Activated naive CD8-positive, alpha-beta T cell (primary cell): ENCODE results near the gene RASSF3.

Experiments
- H3K27ac Mint-ChIP-seq: one replicate; pipeline ENCODE4 v1.8.0; 2021; ENCODE audit warnings: mixed read lengths
- H3K27me3 Mint-ChIP-seq: one replicate; pipeline ENCODE4 v1.8.0; 2021; ENCODE audit warnings: mixed read lengths
- H3K36me3 Mint-ChIP-seq: one replicate; pipeline ENCODE4 v1.8.0; 2021; ENCODE audit warnings: mixed read lengths
- H3K4me1 Mint-ChIP-seq: one replicate; pipeline ENCODE4 v1.8.0; 2021; ENCODE audit warnings: low read depth, mixed read lengths
- H3K4me3 Mint-ChIP-seq: one replicate; pipeline ENCODE4 v1.8.0; 2021; ENCODE audit warnings: mild to moderate bottlenecking, mixed read lengths
- H3K9me3 Mint-ChIP-seq: one replicate; pipeline ENCODE4 v1.8.0; 2021; ENCODE audit warnings: low read depth, mixed read lengths

Gene RASSF3

DNA sequence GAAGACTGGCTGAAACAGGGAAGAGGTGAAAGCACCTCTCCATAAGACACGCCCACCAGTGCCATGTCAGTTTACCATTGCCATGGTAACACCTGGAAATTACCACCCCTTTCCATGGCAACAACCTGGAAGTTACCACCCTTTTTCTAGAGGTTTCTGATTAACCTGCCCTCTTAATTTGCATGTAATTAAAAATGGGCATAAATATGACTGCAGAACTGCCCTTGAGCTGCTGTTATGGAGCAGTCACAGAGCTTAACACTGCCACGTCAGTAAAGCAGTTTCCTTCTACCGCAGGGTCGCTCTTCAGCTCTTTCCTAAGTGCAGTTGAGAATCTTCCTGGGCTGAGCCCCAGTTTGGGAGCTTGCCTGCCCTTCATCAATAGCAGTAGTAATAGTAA is 55.2 kb downstream of the RASSF3 start:
- Mint-ChIP-seq H3K27me3 (no peaks in the 10 kb centered on the region), H3K4me1 (peaks cover 85% of the 10 kb centered on the region), H3K4me3 (peak overlapping the region; percentile 79)

DNA sequence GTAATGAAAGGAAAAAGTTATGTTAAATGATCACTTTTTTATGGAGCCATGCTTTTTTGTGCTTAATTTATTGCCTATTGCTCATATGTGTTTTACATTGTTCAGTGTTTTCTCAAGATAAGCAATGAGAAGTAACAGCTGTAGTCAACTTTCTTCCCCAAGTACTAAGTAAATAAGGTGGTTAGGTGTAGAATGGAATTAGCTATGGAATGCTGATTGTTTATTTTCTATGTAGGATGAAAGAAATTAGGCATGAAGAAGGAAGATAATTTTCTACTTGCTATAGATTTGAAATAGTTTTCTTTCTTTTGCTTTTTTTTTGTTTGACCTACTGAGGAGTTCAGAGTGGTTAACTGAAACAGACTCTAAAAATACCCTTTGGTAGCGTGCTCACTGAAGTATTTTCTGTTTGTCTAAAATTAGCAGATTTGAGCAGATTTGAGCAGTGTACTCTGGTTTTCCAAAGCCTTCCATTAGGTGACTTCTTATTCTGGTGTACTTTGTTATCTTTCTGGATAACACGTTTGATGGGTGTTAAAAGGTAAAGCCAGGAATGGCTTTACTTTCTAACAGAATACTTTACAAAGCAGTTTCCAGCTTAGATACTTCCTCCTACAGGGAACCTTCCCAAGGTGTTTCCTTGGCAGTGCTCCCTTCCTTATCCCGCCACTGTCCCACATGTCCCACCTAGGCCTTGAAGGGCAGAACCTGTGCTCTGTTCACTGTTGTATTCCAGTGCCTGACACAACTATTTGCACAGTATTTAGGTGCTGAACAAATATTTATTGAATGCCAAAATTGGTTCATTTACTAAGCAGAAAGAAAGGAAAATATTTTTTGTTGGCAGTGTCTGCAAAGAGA is 56.0 kb downstream of the RASSF3 start:
- H3K27ac Mint-ChIP-seq, result peak overlapping the region; percentile 91
- H3K9me3 Mint-ChIP-seq, result no peaks in the 10 kb centered on the region
- no peaks in the 10 kb centered on the region for H3K27me3 Mint-ChIP-seq
- peaks cover 2% of the 10 kb centered on the region for H3K36me3 Mint-ChIP-seq
- H3K4me1 Mint-ChIP-seq, result peaks cover 86% of the 10 kb centered on the region
- H3K4me3 Mint-ChIP-seq, result peak overlapping the region; percentile 79

More for the DNA sequence above, 55.2 kb downstream of the RASSF3 start:
- H3K27ac Mint-ChIP-seq, result peak overlapping the region; percentile 91
- no peaks in the 10 kb centered on the region for H3K9me3 Mint-ChIP-seq
- H3K36me3 Mint-ChIP-seq, result peaks cover 2% of the 10 kb centered on the region

DNA sequence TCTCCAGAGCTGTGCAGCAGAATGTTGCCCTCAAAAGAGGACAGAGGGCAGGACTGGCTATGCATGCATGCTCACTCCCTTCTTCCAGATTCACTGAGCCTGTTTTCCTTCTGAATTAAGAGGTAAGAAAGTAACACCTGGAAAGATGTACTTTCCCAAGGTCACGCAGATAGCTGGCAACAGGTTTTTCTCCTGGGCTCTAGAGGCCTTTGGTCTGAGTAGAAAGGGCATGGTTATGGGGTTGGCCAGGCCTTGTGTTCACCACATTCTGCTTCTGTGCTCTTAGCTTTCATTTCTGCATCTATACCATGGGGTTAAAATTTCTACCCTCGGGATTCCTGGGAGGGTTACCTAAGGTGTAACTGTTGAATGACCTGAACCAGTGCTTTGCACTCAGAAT is 57.5 kb downstream of the RASSF3 start:
- Mint-ChIP-seq H3K36me3 (peaks cover 2% of the 10 kb centered on the region), H3K4me1 (peaks cover 88% of the 10 kb centered on the region), H3K4me3 (peak overlapping the region; percentile 84), H3K27me3 (no peaks in the 10 kb centered on the region), H3K27ac (peak overlapping the region; percentile 91), H3K9me3 (no peaks in the 10 kb centered on the region)

DNA sequence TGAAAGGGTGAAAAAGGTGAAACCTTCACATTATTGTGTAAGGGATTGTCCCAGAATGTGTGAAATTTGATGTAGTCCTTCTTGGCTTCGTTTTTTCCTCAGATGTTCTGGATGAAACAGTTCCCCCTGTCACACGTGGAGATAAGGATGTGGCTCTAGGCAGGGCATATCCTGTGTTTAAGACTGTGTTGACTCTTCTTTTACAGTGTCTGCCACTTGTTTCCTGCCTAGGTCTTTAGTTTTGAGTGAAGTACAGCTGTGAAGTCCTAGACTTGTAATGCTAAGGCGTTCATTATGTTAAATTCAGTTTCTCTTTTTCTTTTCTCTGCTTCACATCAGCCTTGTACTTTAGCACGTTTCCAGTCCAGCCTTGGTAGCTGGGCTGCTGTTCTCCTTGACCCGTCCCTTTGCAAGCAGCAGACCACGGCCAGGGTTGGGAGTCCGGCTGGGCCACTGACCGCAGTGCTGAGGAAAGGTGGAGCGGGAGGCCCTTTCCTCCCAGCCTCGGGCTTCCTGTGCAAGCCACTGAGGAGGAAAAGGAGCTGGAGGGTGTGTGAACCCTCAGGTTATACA is 59.1 kb downstream of the RASSF3 start:
- H3K4me1 Mint-ChIP-seq, result peaks cover 93% of the 10 kb centered on the region
- no peaks in the 10 kb centered on the region for H3K27me3 Mint-ChIP-seq
- peak overlapping the region; percentile 84 for H3K4me3 Mint-ChIP-seq
- no peaks in the 10 kb centered on the region for H3K36me3 Mint-ChIP-seq
- H3K27ac Mint-ChIP-seq, result peak overlapping the region; percentile 91
- H3K9me3 Mint-ChIP-seq, result no peaks in the 10 kb centered on the region

DNA sequence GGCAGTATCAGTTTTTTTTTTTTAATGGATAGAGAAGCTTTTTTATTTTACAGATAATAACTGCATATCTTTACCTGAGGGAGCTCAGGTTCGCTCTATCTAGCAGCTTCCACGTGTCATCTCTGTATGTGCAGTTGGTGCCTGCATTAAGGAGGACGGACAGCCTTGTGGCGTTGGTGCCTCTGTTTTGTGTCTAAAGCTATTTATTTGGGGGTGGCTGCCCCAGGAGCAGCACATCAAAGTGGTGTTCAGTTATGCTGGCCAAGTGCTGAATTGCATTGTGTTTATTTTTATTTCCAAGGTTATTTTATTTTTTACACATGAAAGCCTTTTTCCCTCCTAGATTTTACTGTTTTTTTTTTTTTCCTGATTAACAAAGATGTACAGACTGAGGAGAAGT is 59.7 kb downstream of the RASSF3 start:
- peaks cover 92% of the 10 kb centered on the region for H3K4me1 Mint-ChIP-seq
- no peaks in the 10 kb centered on the region for H3K9me3 Mint-ChIP-seq
- peak overlapping the region; percentile 91 for H3K27ac Mint-ChIP-seq
- peak overlapping the region; percentile 84 for H3K4me3 Mint-ChIP-seq
- H3K27me3 Mint-ChIP-seq, result no peaks in the 10 kb centered on the region
- H3K36me3 Mint-ChIP-seq, result no peaks in the 10 kb centered on the region

DNA sequence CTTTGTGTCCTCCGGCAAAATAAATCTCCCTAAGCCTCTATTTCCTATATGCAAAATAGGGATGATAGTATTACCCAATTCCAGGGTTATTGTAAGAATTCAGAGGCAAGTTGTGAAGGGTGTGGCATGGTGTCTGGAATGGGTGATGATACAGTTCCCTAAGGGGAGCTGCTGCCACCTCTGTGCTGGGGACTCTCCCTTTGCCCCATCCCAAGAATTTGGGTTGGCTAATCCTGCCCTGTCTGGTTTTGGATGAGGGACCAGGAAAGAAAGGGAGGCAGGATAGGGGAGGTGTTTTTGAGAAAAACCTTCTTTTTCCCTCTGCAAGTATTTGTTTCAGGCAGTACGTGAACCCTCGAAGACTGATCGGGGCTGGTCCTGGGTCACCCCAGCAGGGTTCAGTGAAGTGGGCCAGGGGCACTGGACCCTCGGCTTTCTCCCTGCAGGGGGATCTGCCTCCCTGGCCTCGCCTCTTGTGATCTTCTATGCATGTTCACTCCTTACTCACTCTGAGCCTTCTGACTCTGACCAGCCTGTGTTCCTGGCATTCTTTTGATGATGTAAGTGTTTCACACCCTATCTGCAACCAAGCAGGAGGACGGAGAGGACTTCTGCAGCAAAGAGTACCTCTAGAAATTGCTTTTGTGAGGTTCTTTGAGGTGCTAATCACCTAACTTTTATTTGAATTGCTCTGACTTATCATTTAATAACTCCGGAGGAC is 60.8 kb downstream of the RASSF3 start:
- H3K27ac Mint-ChIP-seq, result peak overlapping the region; percentile 91
- no peaks in the 10 kb centered on the region for H3K36me3 Mint-ChIP-seq
- no peaks in the 10 kb centered on the region for H3K27me3 Mint-ChIP-seq
- H3K4me1 Mint-ChIP-seq, result peaks cover 91% of the 10 kb centered on the region
- no peaks in the 10 kb centered on the region for H3K9me3 Mint-ChIP-seq
- peak overlapping the region; percentile 84 for H3K4me3 Mint-ChIP-seq

DNA sequence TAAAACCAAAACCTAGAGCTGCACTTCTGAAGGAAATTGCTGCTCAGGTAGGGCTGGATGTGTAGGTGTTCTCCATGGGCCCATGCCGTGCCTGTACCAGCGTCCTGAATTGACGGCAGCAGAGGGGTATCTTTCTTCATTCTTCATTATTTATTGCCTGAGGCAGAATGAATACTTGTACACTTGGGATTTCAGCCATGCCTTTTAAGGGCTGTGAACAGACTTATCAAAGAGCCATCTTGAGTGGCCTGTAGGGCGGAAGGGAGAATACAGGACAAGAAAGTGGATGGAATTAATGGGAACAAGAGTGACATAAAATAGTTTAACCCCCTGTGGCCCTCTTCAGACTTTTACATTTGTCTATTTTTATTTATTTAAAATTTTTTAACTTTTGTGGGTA is 61.4 kb downstream of the RASSF3 start:
- Mint-ChIP-seq H3K27ac (peak overlapping the region; percentile 91), H3K4me3 (peak overlapping the region; percentile 80), H3K4me1 (peaks cover 89% of the 10 kb centered on the region), H3K36me3 (no peaks in the 10 kb centered on the region), H3K27me3 (no peaks in the 10 kb centered on the region), H3K9me3 (no peaks in the 10 kb centered on the region)

DNA sequence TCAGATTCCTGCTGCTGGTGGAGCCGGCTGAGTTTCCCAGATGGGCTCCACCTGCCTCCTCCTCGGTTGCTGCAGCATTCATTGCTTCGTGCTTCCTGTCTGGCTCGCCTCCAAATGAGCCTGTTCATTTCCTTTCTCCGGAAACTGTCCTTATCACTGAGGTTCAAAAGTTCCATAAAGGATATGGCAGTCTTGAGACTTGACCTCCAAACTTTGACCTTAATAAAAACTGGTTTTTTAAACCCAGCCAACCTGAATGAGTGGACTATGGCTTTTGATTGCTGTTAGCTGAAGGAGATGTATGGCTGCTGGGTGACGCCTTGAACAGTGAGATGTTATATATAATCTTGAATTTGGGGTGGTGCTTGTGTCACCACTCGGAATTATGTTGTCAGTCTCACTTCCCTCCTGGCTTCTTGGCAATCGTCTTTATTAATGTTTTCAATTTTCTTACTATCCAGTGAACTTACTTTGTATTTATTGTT is 62.7 kb downstream of the RASSF3 start:
- Mint-ChIP-seq H3K4me1 (peaks cover 89% of the 10 kb centered on the region), H3K27ac (peak overlapping the region; percentile 98), H3K9me3 (no peaks in the 10 kb centered on the region), H3K27me3 (no peaks in the 10 kb centered on the region), H3K4me3 (peak overlapping the region; percentile 72), H3K36me3 (no peaks in the 10 kb centered on the region)

DNA sequence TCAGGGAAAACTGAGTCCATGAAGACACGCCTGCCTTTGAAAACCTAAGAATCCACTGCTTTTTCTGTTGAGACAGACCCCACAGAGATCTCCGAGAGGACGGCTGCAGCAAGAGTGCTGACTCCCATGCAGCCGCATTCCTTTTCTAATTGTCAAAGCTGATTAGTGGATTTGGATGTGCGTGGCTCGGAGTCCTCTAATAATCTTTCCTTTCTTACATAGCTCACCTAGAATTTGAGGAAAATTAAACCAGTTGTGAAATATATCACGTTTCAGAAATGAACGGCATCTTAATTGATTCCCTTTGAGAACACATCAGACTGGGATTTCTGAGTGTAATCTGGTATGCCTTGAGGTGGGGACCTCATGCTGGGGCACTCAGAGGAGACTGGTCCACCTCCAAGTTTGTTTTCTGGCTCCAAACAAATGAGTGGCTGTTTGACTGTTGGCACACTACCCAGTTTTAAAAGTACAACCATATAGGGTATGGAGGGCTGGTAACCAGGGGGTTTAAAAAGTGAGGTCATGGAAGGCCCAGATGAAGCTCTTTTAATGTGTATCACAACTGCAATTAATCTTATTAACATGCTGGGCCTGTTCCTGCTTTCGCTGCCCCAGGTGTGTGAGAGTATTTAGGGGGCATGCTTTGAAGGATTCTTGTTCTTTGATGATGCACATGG is 63.3 kb downstream of the RASSF3 start:
- Mint-ChIP-seq H3K4me1 (peaks cover 90% of the 10 kb centered on the region), H3K9me3 (no peaks in the 10 kb centered on the region), H3K27me3 (no peaks in the 10 kb centered on the region), H3K27ac (peak overlapping the region; percentile 98), H3K4me3 (peak overlapping the region; percentile 72), H3K36me3 (no peaks in the 10 kb centered on the region)

DNA sequence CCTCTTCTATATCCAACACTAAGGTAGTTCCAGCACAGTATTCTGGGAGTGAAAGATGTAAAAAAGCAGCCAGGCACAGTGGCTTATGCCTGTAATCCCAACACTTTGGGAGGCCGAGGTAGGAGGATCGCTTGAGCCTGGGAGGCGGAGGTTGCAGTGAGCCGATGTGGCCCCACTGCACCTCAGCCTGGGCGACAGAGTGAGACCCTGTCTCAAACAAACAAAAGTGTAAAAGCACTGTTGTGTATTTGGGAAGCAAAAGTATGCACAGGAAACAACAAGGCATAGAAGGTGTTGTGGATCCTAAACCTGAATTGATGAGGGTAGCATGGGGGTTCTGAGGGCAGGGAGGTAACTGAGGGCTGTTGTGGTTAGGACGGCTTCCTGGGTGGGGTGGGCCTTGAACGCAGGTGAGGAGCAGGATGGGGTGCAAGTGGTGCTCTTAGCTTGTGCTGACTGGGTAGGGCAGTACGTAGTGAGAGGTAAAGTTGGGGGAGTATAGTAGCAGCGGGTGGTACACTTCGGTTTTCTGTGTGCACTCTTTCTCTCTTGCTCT is 64.2 kb downstream of the RASSF3 start:
- peaks cover 90% of the 10 kb centered on the region for H3K4me1 Mint-ChIP-seq
- H3K27ac Mint-ChIP-seq, result peak overlapping the region; percentile 98
- H3K27me3 Mint-ChIP-seq, result no peaks in the 10 kb centered on the region
- peak overlapping the region; percentile 72 for H3K4me3 Mint-ChIP-seq
- no peaks in the 10 kb centered on the region for H3K36me3 Mint-ChIP-seq
- H3K9me3 Mint-ChIP-seq, result no peaks in the 10 kb centered on the region

DNA sequence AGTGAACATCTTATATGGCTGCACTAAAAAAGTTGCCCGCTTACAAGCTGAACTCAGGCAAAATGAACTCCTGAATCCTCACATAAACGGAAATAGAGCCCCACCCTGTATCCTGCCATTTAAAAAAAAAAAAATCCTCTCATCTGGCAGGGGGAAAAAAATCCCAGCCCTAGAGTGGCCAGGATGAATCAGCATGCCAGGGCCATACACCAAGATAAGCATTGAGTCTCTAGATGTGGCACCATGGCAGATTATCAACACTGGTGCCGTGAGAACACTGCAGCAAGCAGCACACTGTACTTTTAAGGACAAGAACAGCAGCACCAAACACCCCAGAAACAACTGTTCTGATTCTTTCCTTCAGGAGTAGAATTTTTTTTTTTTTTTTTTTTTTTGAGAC is 65.5 kb downstream of the RASSF3 start:
- peak overlapping the region; percentile 92 for H3K27ac Mint-ChIP-seq
- no peaks in the 10 kb centered on the region for H3K36me3 Mint-ChIP-seq
- H3K27me3 Mint-ChIP-seq, result no peaks in the 10 kb centered on the region
- H3K4me3 Mint-ChIP-seq, result peak overlapping the region; percentile 52
- no peaks in the 10 kb centered on the region for H3K9me3 Mint-ChIP-seq
- peaks cover 91% of the 10 kb centered on the region for H3K4me1 Mint-ChIP-seq

DNA sequence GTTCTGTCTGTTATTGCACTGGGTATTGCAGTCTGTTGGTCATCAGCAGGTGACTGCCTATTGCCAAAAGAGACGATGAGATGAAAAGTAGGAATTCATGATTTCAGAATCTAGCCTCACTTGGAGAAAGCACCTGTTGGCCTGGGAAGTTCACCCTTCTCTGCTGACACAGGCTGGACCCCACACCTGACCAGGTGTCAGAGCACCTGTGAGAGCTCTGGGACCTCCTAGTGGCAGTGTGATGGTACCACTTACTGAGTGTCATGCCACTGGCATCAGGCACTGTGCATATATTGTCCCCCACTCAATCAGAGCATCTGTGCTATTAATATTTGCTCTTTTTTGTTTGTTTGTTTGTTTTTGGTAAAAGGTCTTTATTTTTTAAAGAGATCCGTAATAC is 68.0 kb downstream of the RASSF3 start:
- H3K4me3 Mint-ChIP-seq, result peak overlapping the region; percentile 63
- no peaks in the 10 kb centered on the region for H3K27me3 Mint-ChIP-seq
- peak overlapping the region; percentile 98 for H3K27ac Mint-ChIP-seq

DNA sequence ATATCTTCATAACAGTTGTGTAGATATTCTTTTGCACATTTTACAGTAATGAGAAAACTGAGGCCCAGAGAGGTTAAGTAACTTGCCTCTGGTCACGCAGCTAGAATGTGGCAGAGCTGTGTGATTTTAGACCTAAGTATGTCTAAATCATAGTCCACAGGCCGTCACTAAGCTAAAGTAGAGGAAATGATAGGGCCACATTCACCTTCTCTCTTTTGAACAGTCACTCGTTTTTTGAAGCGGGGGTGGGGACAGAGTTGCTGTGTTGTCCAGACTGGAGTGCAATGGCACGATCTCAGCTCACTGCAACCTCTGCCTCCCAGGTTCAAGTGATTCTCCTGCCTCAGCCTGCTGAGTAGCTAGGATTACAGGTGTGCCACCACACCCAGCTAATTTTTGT is 68.5 kb downstream of the RASSF3 start:
- peak overlapping the region; percentile 30 for H3K4me3 Mint-ChIP-seq
- peaks cover 3% of the 10 kb centered on the region for H3K36me3 Mint-ChIP-seq
- peaks cover 94% of the 10 kb centered on the region for H3K4me1 Mint-ChIP-seq
- H3K27ac Mint-ChIP-seq, result peak overlapping the region; percentile 98
- no peaks in the 10 kb centered on the region for H3K9me3 Mint-ChIP-seq
- H3K27me3 Mint-ChIP-seq, result no peaks in the 10 kb centered on the region

More for the DNA sequence above, 68.0 kb downstream of the RASSF3 start:
- H3K4me1 Mint-ChIP-seq, result peaks cover 94% of the 10 kb centered on the region
- no peaks in the 10 kb centered on the region for H3K36me3 Mint-ChIP-seq
- no peaks in the 10 kb centered on the region for H3K9me3 Mint-ChIP-seq

DNA sequence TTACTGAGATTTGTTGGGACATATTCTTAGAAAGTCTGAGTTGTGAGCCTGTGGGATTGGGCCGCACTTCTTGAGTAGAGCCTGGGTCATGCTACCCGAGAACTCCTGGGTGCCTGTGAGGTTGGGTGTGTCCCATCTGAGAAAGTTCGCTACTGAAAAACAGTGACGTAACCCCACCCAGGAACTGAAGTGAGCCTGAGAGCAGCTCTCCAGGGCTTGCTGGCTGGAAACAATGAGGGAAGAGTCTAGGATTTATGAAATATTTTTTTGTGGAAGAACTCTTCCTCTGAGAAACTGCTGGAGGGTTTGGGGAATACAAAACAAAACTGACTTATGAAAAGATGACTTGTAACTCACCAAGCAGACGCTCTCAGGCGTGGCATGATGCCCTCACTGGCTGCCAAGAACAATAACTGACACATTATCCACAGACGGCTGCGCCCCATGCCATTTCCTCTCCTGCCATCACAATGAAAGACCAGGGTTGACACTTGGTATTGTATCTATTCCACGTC is 69.2 kb downstream of the RASSF3 start:
- Mint-ChIP-seq H3K9me3 (no peaks in the 10 kb centered on the region), H3K4me3 (peak overlapping the region; percentile 76), H3K27me3 (no peaks in the 10 kb centered on the region), H3K27ac (peak overlapping the region; percentile 98), H3K36me3 (peaks cover 3% of the 10 kb centered on the region), H3K4me1 (peaks cover 94% of the 10 kb centered on the region)
